ENCODE results near the gene DGKQ. TPM values are rescaled to one million over a fixed set of nuclear protein-coding genes. Genes with fewer than 3 reads are reported as not detected.

Gene DGKQ
- total and polyA plus RNA-seq, 3 experiments from 2014 or later: 17.2 to 26.2 (median 19.6) TPM

- H3K27ac ChIP-seq (ENCODE audit: low read depth, low read length): peak overlapping the region; percentile 51
- Mint-ChIP-seq H3K4me1 (peaks cover 16 to 24% (median 17%) of the 10 kb centered on the region in 3 donors), H3K36me3 (peaks cover 0 to 11% (median 0%) of the 10 kb centered on the region in 3 donors), H3K4me3 (peak overlapping the region; percentile 71 to 89 (median 82)), H3K27me3 (no peaks in the 10 kb centered on the region), H3K9me3 (no peaks in the 10 kb centered on the region), H3K27ac (peak overlapping the region; percentile 84 to 96 (median 94))
- ChIA-PET CTCF (interaction anchor here (3.7 kb wide), 1 partner anchor 17 kb away, joined by 11 read pairs; the partner anchor contains the start of gene IDUA), POLR2A (interaction anchor here (0.9 kb wide), 1 partner anchor 38 kb away, joined by 3 read pairs; the partner anchor contains the start of genes GAK and TMEM175)
- peak; percentile 53 to 89 (median 70) for DNase-seq
- H3K27me3 ChIP-seq (ENCODE audit: insufficient read depth, low read length, poor library complexity, severe bottlenecking): no peaks in the 10 kb centered on the region
- peaks cover 33% of the 10 kb centered on the region for H3K4me1 ChIP-seq (ENCODE audit: insufficient read depth, low read length)
- no peaks in the 10 kb centered on the region for H3K36me3 ChIP-seq (ENCODE audit: insufficient read depth, low read length)
- no peaks in the 10 kb centered on the region for H3K9me3 ChIP-seq (ENCODE audit: low read length)
- no peak overlapping the region for H3K4me3 ChIP-seq (ENCODE audit: low read length)
Observed at GRCh38 chr4:970046-970745, 3.2 kb downstream of the DGKQ start.

GRCh38 chr4:968621-969394, 4.6 kb downstream of the DGKQ start:
- ChIA-PET CTCF (interaction anchor here (3.7 kb wide), 1 partner anchor 18 kb away, joined by 11 read pairs; the partner anchor contains the start of gene IDUA), POLR2A (no interaction called here)
- peak overlapping the region in 1 of 8 donors; percentile 96 for H3K27ac Mint-ChIP-seq
- Histone ChIP-seq H3K36me3 (ENCODE audit: insufficient read depth, low read length) (no peaks in the 10 kb centered on the region), H3K4me3 (ENCODE audit: low read length) (no peak overlapping the region), H3K27ac (ENCODE audit: low read depth, low read length) (no peak overlapping the region), H3K9me3 (ENCODE audit: low read length) (no peaks in the 10 kb centered on the region), H3K4me1 (ENCODE audit: insufficient read depth, low read length) (peaks cover 33% of the 10 kb centered on the region), H3K27me3 (ENCODE audit: insufficient read depth, low read length, poor library complexity, severe bottlenecking) (no peaks in the 10 kb centered on the region)
- H3K4me3 Mint-ChIP-seq: no peak overlapping the region
- H3K4me1 Mint-ChIP-seq: peaks cover 16 to 24% (median 17%) of the 10 kb centered on the region in 3 donors
- H3K9me3 Mint-ChIP-seq: no peaks in the 10 kb centered on the region
- H3K27me3 Mint-ChIP-seq: no peaks in the 10 kb centered on the region
- H3K36me3 Mint-ChIP-seq: peaks cover 0 to 25% (median 0%) of the 10 kb centered on the region in 3 donors
- DNase-seq: no peak

GRCh38 chr4:968221-968620, 5.1 kb downstream of the DGKQ start:
- Histone ChIP-seq H3K4me1 (ENCODE audit: insufficient read depth, low read length) (peaks cover 33% of the 10 kb centered on the region), H3K27ac (ENCODE audit: low read depth, low read length) (no peak overlapping the region), H3K36me3 (ENCODE audit: insufficient read depth, low read length) (no peaks in the 10 kb centered on the region), H3K27me3 (ENCODE audit: insufficient read depth, low read length, poor library complexity, severe bottlenecking) (no peaks in the 10 kb centered on the region), H3K4me3 (ENCODE audit: low read length) (no peak overlapping the region), H3K9me3 (ENCODE audit: low read length) (no peaks in the 10 kb centered on the region)
- H3K27ac Mint-ChIP-seq: no peak overlapping the region
- peaks cover 0 to 29% (median 0%) of the 10 kb centered on the region in 3 donors for H3K36me3 Mint-ChIP-seq
- no peak overlapping the region for H3K4me3 Mint-ChIP-seq
- H3K4me1 Mint-ChIP-seq: peaks cover 16 to 24% (median 17%) of the 10 kb centered on the region in 3 donors
- H3K27me3 Mint-ChIP-seq: no peaks in the 10 kb centered on the region
- H3K9me3 Mint-ChIP-seq: no peaks in the 10 kb centered on the region
- ChIA-PET POLR2A (no interaction called here), CTCF (no interaction called here)
- no peak for DNase-seq

- H3K27ac Mint-ChIP-seq: no peak overlapping the region
- peaks cover 16 to 24% (median 17%) of the 10 kb centered on the region in 3 donors for H3K4me1 Mint-ChIP-seq
- Histone ChIP-seq H3K4me1 (ENCODE audit: insufficient read depth, low read length) (peaks cover 31% of the 10 kb centered on the region), H3K9me3 (ENCODE audit: low read length) (no peaks in the 10 kb centered on the region), H3K27ac (ENCODE audit: low read depth, low read length) (no peak overlapping the region), H3K36me3 (ENCODE audit: insufficient read depth, low read length) (no peaks in the 10 kb centered on the region), H3K4me3 (ENCODE audit: low read length) (no peak overlapping the region), H3K27me3 (ENCODE audit: insufficient read depth, low read length, poor library complexity, severe bottlenecking) (no peaks in the 10 kb centered on the region)
- H3K27me3 Mint-ChIP-seq: no peaks in the 10 kb centered on the region
- no peak overlapping the region for H3K4me3 Mint-ChIP-seq
- no peak for DNase-seq
- POLR2A ChIA-PET: no interaction called here
- peaks cover 0 to 32% (median 0%) of the 10 kb centered on the region in 3 donors for H3K36me3 Mint-ChIP-seq
- CTCF ChIA-PET: interaction anchor here (1.1 kb wide), 1 partner anchor 32 kb away, joined by 3 read pairs; no protein-coding TSS in a partner anchor
- H3K9me3 Mint-ChIP-seq: no peaks in the 10 kb centered on the region
Observed at GRCh38 chr4:967113-968104, 6.0 kb downstream of the DGKQ start.

GRCh38 chr4:966266-967112, 6.9 kb downstream of the DGKQ start:
- H3K4me3 Mint-ChIP-seq: no peak overlapping the region
- H3K36me3 Mint-ChIP-seq: peaks cover 0 to 40% (median 0%) of the 10 kb centered on the region in 3 donors

GRCh38 chr4:965766-966134, 7.6 kb downstream of the DGKQ start:
- Mint-ChIP-seq H3K36me3 (peaks cover 0 to 45% (median 0%) of the 10 kb centered on the region in 3 donors), H3K27ac (peak overlapping the region in 1 of 8 donors; percentile 17), H3K27me3 (no peaks in the 10 kb centered on the region), H3K4me1 (peaks cover 9 to 11% (median 10%) of the 10 kb centered on the region in 3 donors), H3K9me3 (no peaks in the 10 kb centered on the region), H3K4me3 (no peak overlapping the region)
- ChIA-PET POLR2A (no interaction called here), CTCF (no interaction called here)
- Histone ChIP-seq H3K9me3 (ENCODE audit: low read length) (no peaks in the 10 kb centered on the region), H3K4me3 (ENCODE audit: low read length) (no peak overlapping the region), H3K4me1 (ENCODE audit: insufficient read depth, low read length) (peaks cover 14% of the 10 kb centered on the region), H3K27ac (ENCODE audit: low read depth, low read length) (no peak overlapping the region), H3K36me3 (ENCODE audit: insufficient read depth, low read length) (no peaks in the 10 kb centered on the region), H3K27me3 (ENCODE audit: insufficient read depth, low read length, poor library complexity, severe bottlenecking) (no peaks in the 10 kb centered on the region)
- no peak for DNase-seq

More at GRCh38 chr4:966266-967112, 6.9 kb downstream of the DGKQ start:
- no peak overlapping the region for H3K4me3 ChIP-seq (ENCODE audit: low read length)
- no peaks in the 10 kb centered on the region for H3K27me3 ChIP-seq (ENCODE audit: insufficient read depth, low read length, poor library complexity, severe bottlenecking)
- POLR2A ChIA-PET: no interaction called here
- peak overlapping the region in 1 of 8 donors; percentile 17 for H3K27ac Mint-ChIP-seq
- no peak for DNase-seq
- H3K4me1 ChIP-seq (ENCODE audit: insufficient read depth, low read length): peaks cover 22% of the 10 kb centered on the region
- no peaks in the 10 kb centered on the region for H3K27me3 Mint-ChIP-seq
- CTCF ChIA-PET: interaction anchor here (1.1 kb wide), 1 partner anchor 32 kb away, joined by 3 read pairs; no protein-coding TSS in a partner anchor
- H3K36me3 ChIP-seq (ENCODE audit: insufficient read depth, low read length): no peaks in the 10 kb centered on the region
- peaks cover 16 to 19% (median 17%) of the 10 kb centered on the region in 3 donors for H3K4me1 Mint-ChIP-seq
- H3K9me3 ChIP-seq (ENCODE audit: low read length): no peaks in the 10 kb centered on the region
- H3K27ac ChIP-seq (ENCODE audit: low read depth, low read length): no peak overlapping the region
- H3K9me3 Mint-ChIP-seq: no peaks in the 10 kb centered on the region
